ENCODE measurements around the gene IDH3A.

- TF ChIP-seq CTCF (IDR thresholded peaks at IDR 0.05; ENCODE audit: insufficient read depth, low read length, poor library complexity, severe bottlenecking) (no peak), EZH2phosphoT487 (conservative IDR thresholded peaks at IDR 0.05; ENCODE audit: low read length) (no peak)
Observed at GRCh38 chr15:78179906-78180305, 30.7 kb downstream of the IDH3A start.
